ENCODE measurements around the gene MAD1L1. TPM values are rescaled to one million over a fixed set of nuclear protein-coding genes. Genes with fewer than 3 reads are reported as not detected.

Gene MAD1L1
- total RNA-seq, 1 donor from 2014 or later = 48.4 TPM

DNA sequence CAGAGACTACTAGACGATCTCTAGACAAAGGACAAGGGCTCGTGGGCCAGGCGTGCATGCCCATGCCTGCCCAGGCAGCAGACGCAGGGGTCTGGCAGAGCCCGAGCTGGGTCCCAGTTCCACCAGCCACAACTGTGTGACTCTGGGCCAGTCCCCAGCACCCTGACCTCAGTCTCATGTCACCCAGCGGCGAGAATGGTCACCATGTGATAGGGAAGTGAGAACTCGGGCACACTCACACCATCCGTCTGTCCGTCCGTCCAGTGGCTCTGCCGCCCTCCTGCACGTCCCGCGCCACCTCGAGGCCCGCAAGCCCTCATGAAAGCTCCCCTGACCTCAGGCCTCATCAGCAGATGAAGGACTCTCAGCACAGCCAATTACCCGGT lies 282.7 kb downstream of the MAD1L1 start:
- ATAC-seq = peak; percentile 16
- peaks cover 9% of the 10 kb centered on the region for H3K4me1 ChIP-seq
- no peak overlapping the region for H3K4me3 ChIP-seq
- DNase-seq = no peak
- intact Hi-C loops (cut with DNase I) = no loop called here
- no peaks in the 10 kb centered on the region for H3K36me3 ChIP-seq
- TF ChIP-seq, protein P1, sequence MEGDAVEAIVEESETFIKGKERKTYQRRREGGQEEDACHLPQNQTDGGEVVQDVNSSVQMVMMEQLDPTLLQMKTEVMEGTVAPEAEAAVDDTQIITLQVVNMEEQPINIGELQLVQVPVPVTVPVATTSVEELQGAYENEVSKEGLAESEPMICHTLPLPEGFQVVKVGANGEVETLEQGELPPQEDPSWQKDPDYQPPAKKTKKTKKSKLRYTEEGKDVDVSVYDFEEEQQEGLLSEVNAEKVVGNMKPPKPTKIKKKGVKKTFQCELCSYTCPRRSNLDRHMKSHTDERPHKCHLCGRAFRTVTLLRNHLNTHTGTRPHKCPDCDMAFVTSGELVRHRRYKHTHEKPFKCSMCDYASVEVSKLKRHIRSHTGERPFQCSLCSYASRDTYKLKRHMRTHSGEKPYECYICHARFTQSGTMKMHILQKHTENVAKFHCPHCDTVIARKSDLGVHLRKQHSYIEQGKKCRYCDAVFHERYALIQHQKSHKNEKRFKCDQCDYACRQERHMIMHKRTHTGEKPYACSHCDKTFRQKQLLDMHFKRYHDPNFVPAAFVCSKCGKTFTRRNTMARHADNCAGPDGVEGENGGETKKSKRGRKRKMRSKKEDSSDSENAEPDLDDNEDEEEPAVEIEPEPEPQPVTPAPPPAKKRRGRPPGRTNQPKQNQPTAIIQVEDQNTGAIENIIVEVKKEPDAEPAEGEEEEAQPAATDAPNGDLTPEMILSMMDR (IDR thresholded peaks at IDR 0.05) = no peak
- no peak overlapping the region for H3K27ac ChIP-seq
- no peaks in the 10 kb centered on the region for H3K27me3 ChIP-seq
- H3K9me3 ChIP-seq = no peaks in the 10 kb centered on the region

DNA sequence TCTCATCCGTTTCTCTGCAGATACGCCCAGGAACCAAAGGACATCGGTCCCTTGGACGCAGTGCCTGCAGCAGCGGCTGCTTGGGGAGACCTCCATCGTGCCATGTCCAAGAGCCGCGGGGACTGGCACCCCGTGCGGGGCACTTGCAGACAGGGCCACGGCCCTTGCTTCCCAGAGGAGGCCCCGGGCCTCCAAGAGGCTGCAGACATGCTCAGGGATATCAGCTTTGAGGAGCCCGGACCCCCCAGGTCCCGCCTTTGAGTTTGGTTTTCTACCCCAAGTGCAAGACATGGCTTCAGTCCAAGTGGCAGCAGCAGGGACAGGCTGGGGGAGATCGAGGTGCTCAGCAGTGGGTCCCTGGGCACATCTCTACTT lies 283.1 kb downstream of the MAD1L1 start:
- Histone ChIP-seq H3K27me3 (no peaks in the 10 kb centered on the region), H3K27ac (no peak overlapping the region), H3K4me1 (peaks cover 9% of the 10 kb centered on the region), H3K36me3 (no peaks in the 10 kb centered on the region), H3K9me3 (no peaks in the 10 kb centered on the region), H3K4me3 (no peak overlapping the region)
- TF ChIP-seq, protein P1 (IDR thresholded peaks at IDR 0.05) = no peak
- intact Hi-C loops (cut with DNase I) = no loop called here
- ATAC-seq = no peak
- DNase-seq = no peak

- Histone ChIP-seq H3K27ac (no peak overlapping the region), H3K9me3 (no peaks in the 10 kb centered on the region), H3K4me3 (no peak overlapping the region), H3K36me3 (no peaks in the 10 kb centered on the region), H3K27me3 (no peaks in the 10 kb centered on the region), H3K4me1 (peaks cover 9% of the 10 kb centered on the region)
- intact Hi-C loops (cut with DNase I) = no loop called here
- no peak for ATAC-seq
- TF ChIP-seq, protein P1 (IDR thresholded peaks at IDR 0.05) = no peak
- no peak for DNase-seq
Observed at GRCh38 chr7:1948887-1949680, 283.7 kb downstream of the MAD1L1 start.

DNA sequence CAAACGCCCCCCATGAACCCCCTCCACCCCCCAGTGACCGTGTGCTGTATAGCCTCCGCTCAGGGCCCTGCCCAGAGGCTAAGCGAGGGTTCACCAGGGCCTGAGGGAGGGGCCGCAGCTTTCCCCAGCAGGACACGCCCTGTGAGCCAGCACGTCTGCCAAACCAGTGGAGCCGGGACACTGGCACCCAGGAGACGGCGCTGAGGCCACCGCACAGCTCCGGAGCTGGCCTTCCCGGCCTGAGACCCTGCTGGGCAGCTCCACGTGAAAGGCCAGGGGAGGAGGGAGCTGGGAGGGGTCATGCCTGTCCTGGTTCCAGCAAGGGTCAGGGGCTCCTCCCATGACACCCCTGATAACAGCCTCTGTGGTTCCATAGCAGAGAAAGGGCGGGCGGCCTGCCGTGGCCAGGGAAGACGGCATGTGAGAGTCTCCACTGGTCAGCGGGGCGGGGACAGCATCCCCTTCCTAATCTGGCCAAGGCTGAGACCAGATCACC lies 284.4 kb downstream of the MAD1L1 start:
- H3K9me3 ChIP-seq = no peaks in the 10 kb centered on the region
- H3K27ac ChIP-seq = no peak overlapping the region
- intact Hi-C loops (cut with DNase I) = no loop called here
- peaks cover 9% of the 10 kb centered on the region for H3K4me1 ChIP-seq
- TF ChIP-seq, protein P1 (IDR thresholded peaks at IDR 0.05) = no peak
- no peaks in the 10 kb centered on the region for H3K36me3 ChIP-seq
- no peak overlapping the region for H3K4me3 ChIP-seq
- H3K27me3 ChIP-seq = no peaks in the 10 kb centered on the region
- no peak for ATAC-seq
- DNase-seq = no peak

- no peaks in the 10 kb centered on the region for H3K36me3 ChIP-seq
- no peak overlapping the region for H3K4me3 ChIP-seq
- peaks cover 9% of the 10 kb centered on the region for H3K4me1 ChIP-seq
- H3K27ac ChIP-seq = no peak overlapping the region
- ATAC-seq (no peak), DNase-seq (no peak)
- H3K27me3 ChIP-seq = no peaks in the 10 kb centered on the region
- intact Hi-C loops (cut with DNase I) = no loop called here
- TF ChIP-seq, protein P1 (IDR thresholded peaks at IDR 0.05) = no peak
- no peaks in the 10 kb centered on the region for H3K9me3 ChIP-seq
Observed at GRCh38 chr7:1947586-1948217, 285.0 kb downstream of the MAD1L1 start.

Data from upper lobe of right lung (tissue), 1 donor.